ENCODE data around the gene TMA7. TPM values are rescaled to one million over a fixed set of nuclear protein-coding genes. Genes with fewer than 3 reads are reported as not detected.

The TMA7 gene
- total and polyA plus RNA-seq, 10 of the 15 experiments (the other 5 are each of a cell fraction or from before 2014, with no cell fraction given), result 319 to 1,760 (median 752) TPM

DNA sequence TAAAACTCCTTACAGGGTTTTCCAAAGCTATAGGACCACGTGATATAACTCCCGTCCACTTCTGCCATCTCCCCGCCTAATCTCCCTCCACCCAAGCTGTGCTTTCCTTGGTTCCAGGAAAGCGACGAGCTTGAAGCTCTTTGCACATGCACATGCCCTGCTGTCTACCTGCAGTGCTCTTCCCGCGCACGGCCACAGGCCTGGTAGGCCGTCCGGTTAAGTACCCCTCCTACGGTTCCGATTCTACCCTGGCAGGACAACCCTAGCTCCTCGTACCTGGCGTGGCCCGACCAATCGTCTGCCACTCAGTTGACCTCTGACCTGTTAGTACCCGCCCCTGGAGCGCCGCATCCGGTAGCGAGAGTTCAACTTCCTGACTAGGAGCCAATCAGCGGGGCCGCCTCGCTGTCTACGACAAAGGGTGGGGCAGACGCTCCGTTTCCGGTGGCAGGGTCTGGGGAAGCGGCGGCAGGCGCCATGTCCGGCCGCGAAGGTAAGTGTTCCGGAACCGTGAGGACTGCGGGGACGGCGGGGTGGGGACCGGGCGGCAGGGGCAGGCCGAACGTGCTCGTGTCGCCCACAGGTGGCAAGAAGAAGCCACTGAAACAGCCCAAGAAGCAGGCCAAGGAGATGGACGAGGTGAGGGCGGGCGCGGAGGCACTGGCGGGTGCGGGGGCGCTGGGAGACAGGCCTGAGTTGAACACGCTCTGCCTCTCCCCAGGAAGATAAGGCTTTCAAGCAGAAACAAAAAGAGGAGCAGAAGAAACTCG lies at the start of gene TMA7, which contains the start of gene CCDC51 (continued):
- TF ChIP-seq, protein P1, sequence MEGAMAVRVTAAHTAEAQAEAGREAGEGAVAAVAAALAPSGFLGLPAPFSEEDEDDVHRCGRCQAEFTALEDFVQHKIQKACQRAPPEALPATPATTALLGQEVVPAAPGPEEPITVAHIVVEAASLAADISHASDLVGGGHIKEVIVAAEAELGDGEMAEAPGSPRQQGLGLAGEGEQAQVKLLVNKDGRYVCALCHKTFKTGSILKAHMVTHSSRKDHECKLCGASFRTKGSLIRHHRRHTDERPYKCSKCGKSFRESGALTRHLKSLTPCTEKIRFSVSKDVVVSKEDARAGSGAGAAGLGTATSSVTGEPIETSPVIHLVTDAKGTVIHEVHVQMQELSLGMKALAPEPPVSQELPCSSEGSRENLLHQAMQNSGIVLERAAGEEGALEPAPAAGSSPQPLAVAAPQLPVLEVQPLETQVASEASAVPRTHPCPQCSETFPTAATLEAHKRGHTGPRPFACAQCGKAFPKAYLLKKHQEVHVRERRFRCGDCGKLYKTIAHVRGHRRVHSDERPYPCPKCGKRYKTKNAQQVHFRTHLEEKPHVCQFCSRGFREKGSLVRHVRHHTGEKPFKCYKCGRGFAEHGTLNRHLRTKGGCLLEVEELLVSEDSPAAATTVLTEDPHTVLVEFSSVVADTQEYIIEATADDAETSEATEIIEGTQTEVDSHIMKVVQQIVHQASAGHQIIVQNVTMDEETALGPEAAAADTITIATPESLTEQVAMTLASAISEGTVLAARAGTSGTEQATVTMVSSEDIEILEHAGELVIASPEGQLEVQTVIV (IDR thresholded peaks at IDR 0.05; ENCODE audit: borderline replicate concordance, partially characterized antibody), result peak; percentile 85
- TF ChIP-seq BCL11A (IDR thresholded peaks at IDR 0.05; ENCODE audit: low read depth, low read length), result no peak
- TF ChIP-seq EED (IDR thresholded peaks at IDR 0.05; ENCODE audit: low read depth), result peak; percentile 10; the same call in 1 of the 2 replicates
- TF ChIP-seq, protein P2, sequence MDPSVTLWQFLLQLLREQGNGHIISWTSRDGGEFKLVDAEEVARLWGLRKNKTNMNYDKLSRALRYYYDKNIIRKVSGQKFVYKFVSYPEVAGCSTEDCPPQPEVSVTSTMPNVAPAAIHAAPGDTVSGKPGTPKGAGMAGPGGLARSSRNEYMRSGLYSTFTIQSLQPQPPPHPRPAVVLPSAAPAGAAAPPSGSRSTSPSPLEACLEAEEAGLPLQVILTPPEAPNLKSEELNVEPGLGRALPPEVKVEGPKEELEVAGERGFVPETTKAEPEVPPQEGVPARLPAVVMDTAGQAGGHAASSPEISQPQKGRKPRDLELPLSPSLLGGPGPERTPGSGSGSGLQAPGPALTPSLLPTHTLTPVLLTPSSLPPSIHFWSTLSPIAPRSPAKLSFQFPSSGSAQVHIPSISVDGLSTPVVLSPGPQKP (IDR thresholded peaks at IDR 0.05; ENCODE audit: low read depth, low read length), result peak; percentile 64; the same call in 1 of the 2 replicates
- no peak for TF ChIP-seq TARDBP (IDR thresholded peaks at IDR 0.05; ENCODE audit: borderline replicate concordance)
- TF ChIP-seq, protein P3, sequence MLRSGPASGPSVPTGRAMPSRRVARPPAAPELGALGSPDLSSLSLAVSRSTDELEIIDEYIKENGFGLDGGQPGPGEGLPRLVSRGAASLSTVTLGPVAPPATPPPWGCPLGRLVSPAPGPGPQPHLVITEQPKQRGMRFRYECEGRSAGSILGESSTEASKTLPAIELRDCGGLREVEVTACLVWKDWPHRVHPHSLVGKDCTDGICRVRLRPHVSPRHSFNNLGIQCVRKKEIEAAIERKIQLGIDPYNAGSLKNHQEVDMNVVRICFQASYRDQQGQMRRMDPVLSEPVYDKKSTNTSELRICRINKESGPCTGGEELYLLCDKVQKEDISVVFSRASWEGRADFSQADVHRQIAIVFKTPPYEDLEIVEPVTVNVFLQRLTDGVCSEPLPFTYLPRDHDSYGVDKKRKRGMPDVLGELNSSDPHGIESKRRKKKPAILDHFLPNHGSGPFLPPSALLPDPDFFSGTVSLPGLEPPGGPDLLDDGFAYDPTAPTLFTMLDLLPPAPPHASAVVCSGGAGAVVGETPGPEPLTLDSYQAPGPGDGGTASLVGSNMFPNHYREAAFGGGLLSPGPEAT (IDR thresholded peaks at IDR 0.05; ENCODE audit: low read depth), result peak; percentile 52; the same call in 1 of the 2 replicates
- peak; percentile 50; the same call in 1 of the 2 replicates for TF ChIP-seq SREBF1 (IDR thresholded peaks at IDR 0.05; ENCODE audit: low read length)
- TF ChIP-seq NR2C2 (IDR thresholded peaks at IDR 0.05; ENCODE audit: borderline replicate concordance, control insufficient read depth, insufficient read length, low read depth), result peak; percentile 94
- no peak for TF ChIP-seq FOXK2 (IDR thresholded peaks at IDR 0.05)
- TF ChIP-seq, protein P4, sequence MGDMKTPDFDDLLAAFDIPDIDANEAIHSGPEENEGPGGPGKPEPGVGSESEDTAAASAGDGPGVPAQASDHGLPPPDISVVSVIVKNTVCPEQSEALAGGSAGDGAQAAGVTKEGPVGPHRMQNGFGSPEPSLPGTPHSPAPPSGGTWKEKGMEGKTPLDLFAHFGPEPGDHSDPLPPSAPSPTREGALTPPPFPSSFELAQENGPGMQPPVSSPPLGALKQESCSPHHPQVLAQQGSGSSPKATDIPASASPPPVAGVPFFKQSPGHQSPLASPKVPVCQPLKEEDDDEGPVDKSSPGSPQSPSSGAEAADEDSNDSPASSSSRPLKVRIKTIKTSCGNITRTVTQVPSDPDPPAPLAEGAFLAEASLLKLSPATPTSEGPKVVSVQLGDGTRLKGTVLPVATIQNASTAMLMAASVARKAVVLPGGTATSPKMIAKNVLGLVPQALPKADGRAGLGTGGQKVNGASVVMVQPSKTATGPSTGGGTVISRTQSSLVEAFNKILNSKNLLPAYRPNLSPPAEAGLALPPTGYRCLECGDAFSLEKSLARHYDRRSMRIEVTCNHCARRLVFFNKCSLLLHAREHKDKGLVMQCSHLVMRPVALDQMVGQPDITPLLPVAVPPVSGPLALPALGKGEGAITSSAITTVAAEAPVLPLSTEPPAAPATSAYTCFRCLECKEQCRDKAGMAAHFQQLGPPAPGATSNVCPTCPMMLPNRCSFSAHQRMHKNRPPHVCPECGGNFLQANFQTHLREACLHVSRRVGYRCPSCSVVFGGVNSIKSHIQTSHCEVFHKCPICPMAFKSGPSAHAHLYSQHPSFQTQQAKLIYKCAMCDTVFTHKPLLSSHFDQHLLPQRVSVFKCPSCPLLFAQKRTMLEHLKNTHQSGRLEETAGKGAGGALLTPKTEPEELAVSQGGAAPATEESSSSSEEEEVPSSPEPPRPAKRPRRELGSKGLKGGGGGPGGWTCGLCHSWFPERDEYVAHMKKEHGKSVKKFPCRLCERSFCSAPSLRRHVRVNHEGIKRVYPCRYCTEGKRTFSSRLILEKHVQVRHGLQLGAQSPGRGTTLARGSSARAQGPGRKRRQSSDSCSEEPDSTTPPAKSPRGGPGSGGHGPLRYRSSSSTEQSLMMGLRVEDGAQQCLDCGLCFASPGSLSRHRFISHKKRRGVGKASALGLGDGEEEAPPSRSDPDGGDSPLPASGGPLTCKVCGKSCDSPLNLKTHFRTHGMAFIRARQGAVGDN (IDR thresholded peaks at IDR 0.05), result peak; percentile 64; the same call in 1 of the 2 replicates
- no peak for TF ChIP-seq ZNF384 (IDR thresholded peaks at IDR 0.05; ENCODE audit: borderline replicate concordance, low read depth, low read length)
- TF ChIP-seq NR2C1 (IDR thresholded peaks at IDR 0.05), result peak; percentile 99
- TF ChIP-seq MEF2A (IDR thresholded peaks at IDR 0.05; ENCODE audit: insufficient read depth, low read depth, low read length), result 0 out of 2 replicates have a peak, but pooled peaks have one; percentile 24
- TF ChIP-seq NR2F1 (conservative IDR thresholded peaks at IDR 0.05), result peak; percentile 91
- TF ChIP-seq RFX5 (IDR thresholded peaks at IDR 0.05; ENCODE audit: low read depth, low read length), result peak; percentile 72
- no peak for TF ChIP-seq SUZ12 (IDR thresholded peaks at IDR 0.05; ENCODE audit: unreplicated experiment)
- TF ChIP-seq BRCA1 (IDR thresholded peaks at IDR 0.05; ENCODE audit: low read depth, low read length), result no peak
- no peak for TF ChIP-seq NFYA (IDR thresholded peaks at IDR 0.05; ENCODE audit: borderline replicate concordance, low read depth, low read length)
- no peak for TF ChIP-seq MYC (IDR thresholded peaks at IDR 0.05; ENCODE audit: insufficient read depth, insufficient read length, insufficient replicate concordance, low read length, severe bottlenecking)
- peak; percentile 97 for TF ChIP-seq POLR2A (IDR thresholded peaks at IDR 0.05; ENCODE audit: low read depth, low read length)
- no peak for TF ChIP-seq PAX5 (IDR thresholded peaks at IDR 0.05; ENCODE audit: borderline replicate concordance, low read depth, low read length)

All from GM12878 (cell line).